ENCODE data around the gene PPID. TPM values are rescaled to one million over a fixed set of nuclear protein-coding genes. Genes with fewer than 3 reads are reported as not detected.
A peak's percentile ranks its signal among the peaks of the same experiment; 100 is the strongest.
"Not testable (repeated sequence)": the region's sequence is repeated elsewhere in the genome, so short reads cannot be mapped to it uniquely, and the experiment has no call there.

Gene PPID
- polyA plus RNA-seq, 4 donors, result 28.4 to 91.3 (median 40.0) TPM

DNA sequence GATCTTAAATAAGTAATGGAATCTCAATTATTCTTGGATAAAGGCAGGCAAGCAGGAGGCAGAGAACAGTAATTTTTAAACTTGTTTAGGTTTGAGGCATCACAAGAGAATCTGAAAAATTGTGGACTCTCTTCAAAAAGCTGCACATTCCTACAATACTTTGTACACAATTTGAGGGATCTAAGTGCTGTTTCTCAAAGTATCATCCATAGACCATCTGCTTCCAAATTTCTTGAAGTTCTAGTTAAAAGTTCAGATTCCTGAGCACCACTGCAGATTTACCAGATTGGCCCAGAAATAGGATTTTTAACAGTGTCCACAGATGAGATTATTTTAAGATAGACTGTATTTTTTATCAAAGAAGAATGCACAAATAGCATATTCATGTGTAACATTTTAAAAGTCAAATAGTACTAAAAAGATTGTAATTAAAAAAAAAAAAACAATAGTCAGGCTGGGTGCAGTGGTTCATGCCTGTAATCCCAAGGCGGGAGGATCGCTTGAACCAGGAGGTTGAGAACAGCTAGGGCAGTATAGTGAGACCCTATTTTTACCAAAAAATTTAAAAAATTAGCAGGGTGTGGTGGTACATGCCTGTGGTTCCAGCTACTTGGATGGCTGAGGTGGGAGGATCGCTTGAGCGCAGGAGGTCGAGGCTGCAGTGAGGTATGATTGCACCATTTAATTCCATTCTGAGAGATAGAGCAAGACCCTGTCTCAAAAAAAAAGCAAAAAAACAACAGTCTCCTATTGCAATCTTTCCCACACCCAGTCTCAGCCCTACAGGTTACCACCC is 31.4 kb upstream of the PPID start:
- 94 to 97% (median 96%) methylated on average over 5 of the region's 5 CpGs for WGBS, 3 donors
- H3K9me3 ChIP-seq (ENCODE audit: control insufficient read depth in 2 of 2, insufficient read depth in 1 of 2, low read depth in 1 of 2, low read length in 1 of 2), result peaks cover 0 to 6% of the 10 kb centered on the region in 2 donors
- no peaks in the 10 kb centered on the region for H3K36me3 ChIP-seq (ENCODE audit: control insufficient read depth in 3 of 3, insufficient read depth in 2 of 3, low read depth in 1 of 3, low read length in 3 of 3)
- no peak overlapping the region for H3K4me3 ChIP-seq (ENCODE audit: low read depth in 1 of 3, low read length in 3 of 3)
- DNase-seq (no peak), FAIRE-seq (no peak)
- no peaks in the 10 kb centered on the region for H3K27me3 ChIP-seq (ENCODE audit: control insufficient read depth in 3 of 3, insufficient read depth in 3 of 3, low read length in 3 of 3)
- H3K4me1 ChIP-seq (ENCODE audit: control insufficient read depth in 3 of 3, insufficient read depth in 2 of 3, low read depth in 1 of 3, low read length in 2 of 3), result no peaks in the 10 kb centered on the region
- no peak overlapping the region for H3K27ac ChIP-seq (ENCODE audit: low read depth in 1 of 3, low read length in 2 of 3)

GRCh38 chr4:158750379-158750778 is 27.2 kb upstream of the PPID start:
- DNase-seq (no peak), FAIRE-seq (no peak)
- WGBS, 3 donors, result 66 to 85% (median 83%) methylated on average over 3 of the region's 3 CpGs
- Histone ChIP-seq H3K9me3 (ENCODE audit: control insufficient read depth in 2 of 2, insufficient read depth in 1 of 2, low read depth in 1 of 2, low read length in 1 of 2) (peaks cover 0 to 9% of the 10 kb centered on the region in 2 donors), H3K36me3 (ENCODE audit: control insufficient read depth in 3 of 3, insufficient read depth in 2 of 3, low read depth in 1 of 3, low read length in 3 of 3) (no peaks in the 10 kb centered on the region), H3K27me3 (ENCODE audit: control insufficient read depth in 3 of 3, insufficient read depth in 3 of 3, low read length in 3 of 3) (no peaks in the 10 kb centered on the region), H3K4me1 (ENCODE audit: control insufficient read depth in 3 of 3, insufficient read depth in 2 of 3, low read depth in 1 of 3, low read length in 2 of 3) (no peaks in the 10 kb centered on the region), H3K27ac (ENCODE audit: low read depth in 1 of 3, low read length in 2 of 3) (no peak overlapping the region), H3K4me3 (ENCODE audit: low read depth in 1 of 3, low read length in 3 of 3) (no peak overlapping the region)

GRCh38 chr4:158746537-158746936 is 23.3 kb upstream of the PPID start:
- FAIRE-seq; H3K27me3 ChIP-seq (ENCODE audit: control insufficient read depth in 3 of 3, insufficient read depth in 3 of 3, low read length in 3 of 3); DNase-seq; H3K4me1 ChIP-seq (ENCODE audit: control insufficient read depth in 3 of 3, insufficient read depth in 2 of 3, low read depth in 1 of 3, low read length in 2 of 3); H3K36me3 ChIP-seq (ENCODE audit: control insufficient read depth in 3 of 3, insufficient read depth in 2 of 3, low read depth in 1 of 3, low read length in 3 of 3); H3K4me3 ChIP-seq (ENCODE audit: low read depth in 1 of 3, low read length in 3 of 3); H3K27ac ChIP-seq (ENCODE audit: low read depth in 1 of 3, low read length in 2 of 3): not testable (repeated sequence)
- WGBS, 3 donors, result 96 to 98% (median 97%) methylated on average over 11 to 31 of the region's 31 CpGs
- peaks cover 0 to 14% of the 10 kb centered on the region in 2 donors for H3K9me3 ChIP-seq (ENCODE audit: control insufficient read depth in 2 of 2, insufficient read depth in 1 of 2, low read depth in 1 of 2, low read length in 1 of 2)

DNA sequence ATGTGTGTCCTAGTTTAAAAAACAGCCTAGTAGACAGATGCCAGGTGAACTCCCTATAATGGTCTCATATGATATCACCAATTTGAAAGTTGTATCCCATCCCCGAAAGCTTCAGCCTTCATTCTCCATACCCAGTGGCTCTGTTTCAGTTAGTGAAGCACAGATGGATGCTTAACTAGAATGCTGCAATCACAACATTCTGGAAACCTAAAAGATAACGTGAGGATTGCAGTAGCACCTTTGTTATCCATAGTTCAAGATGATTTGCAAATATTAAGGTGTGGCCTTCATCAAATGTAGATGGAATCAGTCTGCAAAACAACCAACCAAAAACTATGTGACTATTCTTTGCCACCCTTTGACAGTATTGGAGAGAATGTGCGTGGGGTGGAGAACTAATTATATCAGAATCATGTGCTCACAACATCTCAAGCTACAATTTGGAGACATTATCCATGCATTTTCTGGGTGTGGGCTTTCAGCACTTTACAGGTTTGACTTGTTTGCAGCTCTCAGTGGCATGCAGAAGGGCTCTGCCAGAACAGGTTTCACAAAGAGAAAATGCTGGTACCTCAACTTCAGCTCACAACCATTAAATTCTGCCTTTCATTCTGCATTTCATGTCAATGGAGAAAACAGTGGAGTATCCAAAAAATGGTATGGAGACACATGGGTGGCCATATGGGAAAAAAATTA is 18.3 kb upstream of the PPID start:
- Histone ChIP-seq H3K4me3 (ENCODE audit: low read depth in 1 of 3, low read length in 3 of 3) (no peak overlapping the region), H3K27ac (ENCODE audit: low read depth in 1 of 3, low read length in 2 of 3) (no peak overlapping the region), H3K27me3 (ENCODE audit: control insufficient read depth in 3 of 3, insufficient read depth in 3 of 3, low read length in 3 of 3) (peaks cover 0 to 2% (median 0%) of the 10 kb centered on the region in 3 donors), H3K4me1 (ENCODE audit: control insufficient read depth in 3 of 3, insufficient read depth in 2 of 3, low read depth in 1 of 3, low read length in 2 of 3) (no peaks in the 10 kb centered on the region), H3K36me3 (ENCODE audit: control insufficient read depth in 3 of 3, insufficient read depth in 2 of 3, low read depth in 1 of 3, low read length in 3 of 3) (no peaks in the 10 kb centered on the region), H3K9me3 (ENCODE audit: control insufficient read depth in 2 of 2, insufficient read depth in 1 of 2, low read depth in 1 of 2, low read length in 1 of 2) (peaks cover 0 to 5% of the 10 kb centered on the region in 2 donors)
- DNase-seq (no peak), FAIRE-seq (no peak)
- WGBS, 3 donors, result 74 to 81% (median 75%) methylated on average over 3 of the region's 3 CpGs

GRCh38 chr4:158739600-158739999 is 16.4 kb upstream of the PPID start:
- WGBS, 3 donors, result 92 to 100% (median 94%) methylated on average over 2 of the region's 2 CpGs
- Histone ChIP-seq H3K9me3 (ENCODE audit: control insufficient read depth in 2 of 2, insufficient read depth in 1 of 2, low read depth in 1 of 2, low read length in 1 of 2) (peaks cover 0 to 4% of the 10 kb centered on the region in 2 donors), H3K4me1 (ENCODE audit: control insufficient read depth in 3 of 3, insufficient read depth in 2 of 3, low read depth in 1 of 3, low read length in 2 of 3) (no peaks in the 10 kb centered on the region), H3K36me3 (ENCODE audit: control insufficient read depth in 3 of 3, insufficient read depth in 2 of 3, low read depth in 1 of 3, low read length in 3 of 3) (no peaks in the 10 kb centered on the region), H3K27me3 (ENCODE audit: control insufficient read depth in 3 of 3, insufficient read depth in 3 of 3, low read length in 3 of 3) (peaks cover 0 to 2% (median 0%) of the 10 kb centered on the region in 3 donors), H3K27ac (ENCODE audit: low read depth in 1 of 3, low read length in 2 of 3) (no peak overlapping the region), H3K4me3 (ENCODE audit: low read depth in 1 of 3, low read length in 3 of 3) (no peak overlapping the region)
- DNase-seq, result no peak
- FAIRE-seq, result no peak

GRCh38 chr4:158738866-158739265 is 15.7 kb upstream of the PPID start:
- Histone ChIP-seq H3K4me1 (ENCODE audit: control insufficient read depth in 3 of 3, insufficient read depth in 2 of 3, low read depth in 1 of 3, low read length in 2 of 3) (no peaks in the 10 kb centered on the region), H3K4me3 (ENCODE audit: low read depth in 1 of 3, low read length in 3 of 3) (no peak overlapping the region), H3K27me3 (ENCODE audit: control insufficient read depth in 3 of 3, insufficient read depth in 3 of 3, low read length in 3 of 3) (peaks cover 0 to 2% (median 0%) of the 10 kb centered on the region in 3 donors), H3K9me3 (ENCODE audit: control insufficient read depth in 2 of 2, insufficient read depth in 1 of 2, low read depth in 1 of 2, low read length in 1 of 2) (no peaks in the 10 kb centered on the region), H3K27ac (ENCODE audit: low read depth in 1 of 3, low read length in 2 of 3) (no peak overlapping the region), H3K36me3 (ENCODE audit: control insufficient read depth in 3 of 3, insufficient read depth in 2 of 3, low read depth in 1 of 3, low read length in 3 of 3) (no peaks in the 10 kb centered on the region)
- FAIRE-seq, result no peak
- no peak for DNase-seq
- 94 to 98% (median 97%) methylated on average over 2 of the region's 2 CpGs for WGBS, 3 donors

GRCh38 chr4:158729716-158730559 is 6.7 kb upstream of the PPID start:
- peak; percentile 64 to 65 for DNase-seq
- H3K27ac ChIP-seq (ENCODE audit: low read depth in 1 of 3, low read length in 2 of 3), result no peak overlapping the region
- 19 to 25% (median 20%) methylated on average over 5 of the region's 5 CpGs for WGBS, 3 donors
- no peak overlapping the region for H3K4me3 ChIP-seq (ENCODE audit: low read depth in 1 of 3, low read length in 3 of 3)
- no peaks in the 10 kb centered on the region for H3K27me3 ChIP-seq (ENCODE audit: control insufficient read depth in 3 of 3, insufficient read depth in 3 of 3, low read length in 3 of 3)
- H3K36me3 ChIP-seq (ENCODE audit: control insufficient read depth in 3 of 3, insufficient read depth in 2 of 3, low read depth in 1 of 3, low read length in 3 of 3), result no peaks in the 10 kb centered on the region
- no peak for FAIRE-seq
- no peaks in the 10 kb centered on the region for H3K4me1 ChIP-seq (ENCODE audit: control insufficient read depth in 3 of 3, insufficient read depth in 2 of 3, low read depth in 1 of 3, low read length in 2 of 3)
- no peaks in the 10 kb centered on the region for H3K9me3 ChIP-seq (ENCODE audit: control insufficient read depth in 2 of 2, insufficient read depth in 1 of 2, low read depth in 1 of 2, low read length in 1 of 2)

DNA sequence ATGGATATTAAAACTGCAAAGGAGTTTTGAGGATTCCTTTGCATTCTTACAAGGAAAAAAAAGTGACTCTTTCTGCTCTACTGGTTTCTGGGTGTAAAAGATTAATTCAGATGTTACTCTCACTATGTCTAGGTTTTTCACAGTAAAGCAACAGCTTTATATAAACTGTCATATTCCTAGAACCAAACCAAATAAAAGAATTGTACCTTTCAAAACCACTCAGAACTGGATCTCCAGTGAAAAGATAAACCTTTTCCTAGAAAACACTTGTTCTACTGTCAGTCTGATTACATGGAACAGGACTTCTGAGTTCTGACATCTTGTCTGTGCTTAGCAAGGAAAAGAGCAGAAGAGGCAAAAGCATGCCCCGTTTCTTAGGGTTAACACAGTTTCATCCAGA is 5.0 kb upstream of the PPID start:
- 61 to 81% (median 67%) methylated on average over 1 of the region's 1 CpG for WGBS, 3 donors
- H3K4me3 ChIP-seq (ENCODE audit: low read depth in 1 of 3, low read length in 3 of 3), result no peak overlapping the region
- DNase-seq, result no peak
- no peaks in the 10 kb centered on the region for H3K36me3 ChIP-seq (ENCODE audit: control insufficient read depth in 3 of 3, insufficient read depth in 2 of 3, low read depth in 1 of 3, low read length in 3 of 3)
- H3K9me3 ChIP-seq (ENCODE audit: control insufficient read depth in 2 of 2, insufficient read depth in 1 of 2, low read depth in 1 of 2, low read length in 1 of 2), result no peaks in the 10 kb centered on the region
- FAIRE-seq, result no peak
- H3K27me3 ChIP-seq (ENCODE audit: control insufficient read depth in 3 of 3, insufficient read depth in 3 of 3, low read length in 3 of 3), result no peaks in the 10 kb centered on the region
- no peak overlapping the region for H3K27ac ChIP-seq (ENCODE audit: low read depth in 1 of 3, low read length in 2 of 3)
- H3K4me1 ChIP-seq (ENCODE audit: control insufficient read depth in 3 of 3, insufficient read depth in 2 of 3, low read depth in 1 of 3, low read length in 2 of 3), result no peaks in the 10 kb centered on the region
